NCI-H146 (cell line): Measurements from ENCODE around the gene HEPN1.
"Not testable (repeated sequence)": the region's sequence is repeated elsewhere in the genome, so short reads cannot be mapped to it uniquely, and the experiment has no call there.

Source experiments
- DNase-seq: peaks from one replicate; lab custom pipeline; 2025; lab: John Stamatoyannopoulos, UW

The HEPN1 gene

DNA sequence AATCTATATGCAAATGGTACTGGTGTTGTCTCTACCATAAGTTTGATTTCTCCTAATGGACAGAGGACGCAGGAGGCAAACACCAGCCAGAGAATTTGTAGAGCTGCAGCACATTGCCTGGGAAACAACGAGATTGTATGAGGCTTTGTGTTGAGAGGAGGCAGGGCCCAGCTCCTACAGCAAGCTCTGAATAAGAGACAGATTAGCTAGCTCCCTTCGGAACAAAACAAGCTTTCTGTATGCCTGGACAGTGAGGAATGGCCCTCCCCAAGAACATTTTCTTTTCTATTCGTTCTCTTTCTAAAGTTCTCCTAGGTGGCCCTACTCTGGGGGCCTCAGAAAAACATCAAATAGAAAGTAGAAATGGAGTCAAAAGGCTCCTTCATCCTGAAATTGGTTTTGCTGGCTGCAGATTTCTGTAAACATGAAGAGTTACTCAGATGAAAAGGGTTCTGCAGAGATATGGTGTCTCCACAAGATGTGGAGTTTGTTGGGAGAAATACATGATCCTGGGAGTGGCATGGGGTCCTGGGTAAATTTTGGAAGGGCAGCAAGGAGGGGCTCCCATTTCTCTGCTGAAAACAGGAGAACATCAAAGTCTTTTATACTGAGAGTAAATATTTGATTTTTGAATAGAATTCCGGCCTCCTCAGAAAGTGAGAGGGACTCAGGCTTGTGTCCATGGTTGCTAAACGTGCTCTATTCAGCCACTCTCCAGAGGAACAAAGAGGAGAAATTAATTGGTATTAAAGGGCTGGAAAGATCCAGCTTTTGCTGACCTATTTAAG, 23.6 kb downstream of the HEPN1 start:
- DNase-seq, result no peak

DNA sequence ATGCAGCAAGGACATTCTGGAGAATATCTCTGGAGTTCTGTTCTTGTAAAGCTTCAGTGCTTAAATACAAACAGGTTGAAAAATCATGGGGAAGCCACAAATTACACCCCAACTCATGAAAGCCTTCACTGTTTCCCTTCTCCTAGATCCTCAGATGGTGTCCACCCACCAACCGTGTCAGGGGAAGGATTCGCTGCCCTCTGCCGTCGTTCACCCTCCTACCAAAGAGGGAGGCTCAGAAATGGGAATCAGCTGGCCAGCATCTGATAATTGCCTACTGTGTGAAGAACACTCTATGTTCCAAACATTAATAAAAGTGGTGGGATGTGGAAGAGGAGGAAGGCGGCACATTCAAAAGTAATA, 24.2 kb downstream of the HEPN1 start:
- peak; percentile 9 for DNase-seq

DNA sequence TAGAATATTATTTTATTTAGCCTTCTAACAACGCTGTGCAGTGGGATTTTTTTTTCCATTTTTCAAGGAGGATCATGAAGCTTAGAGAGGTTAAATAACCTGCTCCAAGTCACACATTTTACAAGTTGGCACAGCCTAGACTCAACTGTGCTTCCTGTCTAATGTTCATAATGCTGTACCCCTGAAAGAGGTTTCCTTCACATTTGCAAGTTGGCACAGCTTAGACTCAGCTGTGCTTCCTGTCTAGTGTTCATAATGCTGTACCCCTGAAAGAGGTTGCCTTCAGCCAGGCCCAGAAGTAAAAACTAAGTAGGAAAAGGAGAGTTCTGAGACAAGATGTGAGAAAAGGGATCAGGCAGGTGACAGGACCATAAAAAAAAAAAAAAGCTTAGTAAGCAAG, 24.7 kb downstream of the HEPN1 start:
- no peak for DNase-seq

DNA sequence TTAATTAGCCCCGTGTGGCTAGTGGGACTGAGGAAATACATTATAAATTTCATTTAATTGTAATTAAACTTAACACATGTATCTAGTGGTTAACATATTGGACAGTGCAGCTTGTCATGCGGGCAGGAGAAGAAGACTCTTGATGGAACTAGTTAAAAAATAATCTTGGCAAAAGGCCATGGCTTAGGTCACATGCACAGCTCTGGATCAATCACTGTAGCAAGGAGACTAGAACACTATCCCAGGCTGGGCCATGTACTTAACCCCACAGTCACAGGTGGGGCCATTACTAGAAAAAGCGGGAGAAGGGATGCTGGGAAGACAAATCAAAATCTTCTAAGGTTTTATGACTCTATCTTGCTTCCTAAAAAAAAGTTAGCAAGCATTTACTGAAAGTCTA, 25.5 kb downstream of the HEPN1 start:
- no peak for DNase-seq

DNA sequence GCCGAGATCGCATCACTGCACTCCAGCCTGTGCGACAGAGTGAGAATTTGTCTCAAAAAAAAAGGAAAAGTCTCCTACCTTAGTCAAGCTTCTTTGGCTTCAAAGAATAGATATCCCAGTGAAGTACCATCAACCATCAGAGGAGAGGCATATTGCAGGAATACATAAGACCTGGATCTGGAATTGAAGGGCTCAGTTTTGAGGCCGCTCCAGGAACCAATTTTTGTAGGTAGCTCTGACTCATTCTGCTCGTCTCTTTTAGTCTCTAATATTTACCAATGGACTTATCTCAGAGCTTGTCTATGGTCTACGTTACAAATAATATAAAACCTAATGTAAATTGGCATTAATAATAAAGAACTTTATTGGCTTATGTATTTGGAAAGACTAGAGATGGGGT, 26.8 kb downstream of the HEPN1 start:
- DNase-seq, result no peak

DNA sequence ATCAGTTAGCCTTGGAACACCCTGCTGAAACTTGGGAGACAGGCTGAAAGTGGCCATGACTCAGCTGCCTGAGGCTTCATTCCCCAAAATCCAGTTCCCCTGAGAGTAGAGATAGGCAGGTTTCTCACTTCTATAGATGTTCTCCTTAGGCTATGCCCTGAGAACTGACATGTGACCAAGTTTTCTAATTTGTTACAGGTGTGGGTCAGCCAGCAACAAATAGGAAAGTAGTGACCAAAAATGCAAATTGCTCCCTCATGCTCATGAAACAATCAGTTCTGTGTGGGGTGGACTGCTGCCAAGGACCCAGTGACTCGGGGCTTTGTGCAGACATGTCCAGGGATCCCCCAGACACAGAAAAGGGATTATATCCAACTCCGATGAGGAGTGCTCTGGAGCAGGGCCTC, 27.7 kb downstream of the HEPN1 start:
- DNase-seq, result no peak

DNA sequence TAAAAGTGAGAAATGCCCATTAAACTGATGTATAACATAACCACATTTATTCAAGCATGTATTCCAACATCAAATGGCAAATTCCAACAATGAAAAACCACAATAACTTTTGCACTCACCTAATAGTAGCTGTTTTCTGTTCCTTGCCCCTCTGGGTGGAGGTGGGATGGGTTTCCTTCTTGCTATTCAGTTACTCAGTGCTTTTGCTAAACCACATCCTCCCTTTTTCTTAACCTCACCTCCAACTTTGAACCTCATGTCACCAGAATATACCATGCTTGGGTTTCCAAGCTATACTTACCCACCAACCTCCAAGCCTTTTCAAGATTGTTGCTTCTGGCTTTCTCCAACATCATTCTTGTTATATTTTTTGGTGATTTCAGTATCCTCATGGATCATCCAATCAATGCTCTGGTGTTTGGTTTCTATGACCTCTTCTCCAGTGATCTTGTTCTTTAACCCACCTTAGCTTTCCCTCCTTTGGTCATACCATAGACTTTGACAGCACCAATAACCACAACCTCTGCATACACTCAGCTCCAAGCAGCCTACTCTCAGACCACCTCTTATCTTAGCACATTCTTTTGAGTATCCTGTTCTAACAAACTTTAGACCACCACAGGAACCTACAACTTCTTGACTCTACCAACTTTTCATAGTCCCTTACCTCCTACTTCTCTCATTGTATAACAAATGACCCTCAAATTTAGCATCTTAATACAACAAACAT, 31.7 kb downstream of the HEPN1 start:
- DNase-seq, result no peak

DNA sequence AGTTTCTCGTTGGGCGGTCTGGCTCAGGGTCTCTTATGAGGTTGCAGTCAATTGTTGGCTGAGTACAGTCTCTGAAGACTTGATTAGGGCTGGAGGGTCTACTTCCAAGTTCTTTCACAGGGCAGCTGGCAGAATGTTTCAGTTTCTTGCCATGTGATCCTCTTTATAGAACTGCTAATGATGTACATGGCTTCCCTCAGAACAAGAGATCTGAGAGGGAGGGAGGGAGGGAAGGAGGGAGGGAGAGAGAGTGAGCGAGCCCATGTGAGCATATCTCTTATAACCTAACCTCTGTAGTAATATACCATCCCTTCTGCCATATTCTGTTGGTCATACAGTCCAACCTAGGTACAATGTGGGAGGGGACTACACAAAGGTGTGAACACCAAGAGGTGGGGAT, 32.3 kb downstream of the HEPN1 start:
- no peak for DNase-seq

DNA sequence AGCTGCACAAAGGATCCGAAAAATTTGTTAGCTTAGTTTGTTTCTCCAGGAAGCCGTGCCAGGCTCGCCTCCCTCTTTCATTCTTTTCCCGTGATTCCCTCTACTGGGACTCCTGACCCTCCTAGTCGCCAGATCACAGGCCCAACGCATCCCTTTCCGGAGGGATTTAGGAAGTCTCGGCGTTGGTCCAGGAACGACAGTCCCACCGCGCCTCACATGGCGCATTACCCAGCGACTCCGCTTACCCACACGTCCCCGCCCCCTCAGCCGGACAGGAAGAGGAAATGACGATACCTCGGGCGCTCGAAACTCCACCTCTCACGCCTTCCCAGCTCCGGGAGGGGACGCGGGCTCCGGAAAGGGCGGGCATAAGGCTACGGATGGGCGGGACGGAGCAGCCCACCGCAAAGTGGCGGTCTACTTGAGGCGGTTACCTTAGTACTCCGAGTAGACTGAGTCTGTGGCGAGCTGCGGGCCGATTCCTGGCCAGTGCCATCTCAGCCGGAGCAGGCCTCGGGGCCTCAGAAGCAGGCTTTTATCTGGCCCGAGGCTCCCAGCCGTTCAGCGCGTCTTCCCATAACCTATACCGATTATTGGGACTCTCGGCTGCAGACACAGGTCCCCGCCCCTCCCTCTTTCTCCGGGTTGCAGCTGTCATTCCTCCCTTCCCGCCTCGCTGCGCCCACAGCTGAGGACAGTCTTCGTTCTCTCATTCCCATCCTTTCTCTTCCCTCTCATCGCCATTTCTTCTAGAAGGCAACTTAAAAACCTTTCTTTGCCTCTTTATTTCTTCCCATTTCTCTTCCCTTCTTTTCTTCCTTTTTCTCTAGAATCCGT, 34.9 kb downstream of the HEPN1 start, which contains the start of gene CCDC15:
Gene CCDC15 (plus strand): TSS at position 450 of the 837 bp plus-strand sequence. CDS start 531 bp downstream, outside the sequence.
- DNase-seq, result peak; percentile 99

DNA sequence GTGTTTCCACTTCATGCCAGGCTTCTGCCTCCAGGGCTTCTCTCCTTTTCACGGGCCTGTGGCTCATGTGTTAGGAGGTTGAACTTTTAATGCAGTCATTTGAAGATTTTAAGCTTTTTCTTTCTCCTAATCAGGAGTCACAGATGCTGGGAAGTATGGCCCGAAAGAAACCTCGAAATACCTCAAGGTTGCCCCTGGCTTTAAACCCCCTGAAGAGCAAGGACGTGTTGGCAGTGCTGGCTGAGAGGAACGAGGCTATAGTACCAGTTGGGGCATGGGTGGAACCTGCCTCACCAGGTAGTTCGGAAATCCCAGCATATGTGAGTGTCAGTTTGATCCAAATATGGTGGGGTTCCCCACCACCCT, 35.5 kb downstream of the HEPN1 start:
- no peak for DNase-seq

DNA sequence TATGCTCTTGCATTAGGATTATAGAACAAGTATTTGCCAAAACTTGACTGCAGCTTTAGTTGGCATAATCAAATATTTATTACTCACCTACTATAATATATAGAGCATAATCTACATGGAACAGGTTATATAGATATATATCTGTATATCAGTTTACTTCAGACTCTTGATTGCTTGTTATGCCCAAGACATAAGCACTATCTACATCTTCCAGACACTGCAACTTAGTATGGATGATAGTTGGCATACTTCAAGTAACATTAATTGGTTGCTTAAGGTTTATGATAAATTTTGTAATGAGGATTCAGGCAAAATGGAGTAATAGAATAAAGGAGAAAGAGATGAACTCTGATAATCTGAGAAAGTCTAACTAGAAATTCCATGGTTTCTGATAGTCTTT, 36.0 kb downstream of the HEPN1 start:
- no peak for DNase-seq

DNA sequence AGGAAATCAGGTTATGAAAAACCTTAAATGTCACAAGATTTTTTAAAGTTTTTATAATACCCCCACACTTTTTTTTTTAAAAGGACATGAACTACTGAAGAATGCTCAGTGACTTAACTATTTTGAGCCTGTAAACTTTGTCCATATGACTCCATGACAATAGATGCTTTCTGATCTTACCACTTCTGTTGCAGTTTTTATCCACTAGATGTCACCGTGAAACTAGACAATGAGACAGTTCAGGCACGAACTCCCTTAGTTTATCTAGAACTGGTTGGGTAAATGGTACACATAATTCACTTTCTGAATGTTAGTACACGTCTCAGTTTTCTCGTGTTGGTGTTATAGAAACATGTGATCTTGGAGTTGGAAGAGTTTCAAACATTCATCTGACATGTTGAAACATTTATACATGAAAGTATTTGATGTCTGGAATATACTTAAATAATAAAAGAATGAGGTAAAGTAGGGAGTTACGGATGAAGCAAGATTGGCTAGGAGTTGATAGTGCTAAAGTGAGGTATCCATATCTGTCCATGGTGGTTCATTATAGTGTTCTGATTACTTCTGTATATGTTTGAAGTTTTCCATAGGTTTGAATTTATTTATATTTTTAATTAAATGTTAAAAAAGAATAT, 43.0 kb downstream of the HEPN1 start:
- DNase-seq, result peak; percentile 55

DNA sequence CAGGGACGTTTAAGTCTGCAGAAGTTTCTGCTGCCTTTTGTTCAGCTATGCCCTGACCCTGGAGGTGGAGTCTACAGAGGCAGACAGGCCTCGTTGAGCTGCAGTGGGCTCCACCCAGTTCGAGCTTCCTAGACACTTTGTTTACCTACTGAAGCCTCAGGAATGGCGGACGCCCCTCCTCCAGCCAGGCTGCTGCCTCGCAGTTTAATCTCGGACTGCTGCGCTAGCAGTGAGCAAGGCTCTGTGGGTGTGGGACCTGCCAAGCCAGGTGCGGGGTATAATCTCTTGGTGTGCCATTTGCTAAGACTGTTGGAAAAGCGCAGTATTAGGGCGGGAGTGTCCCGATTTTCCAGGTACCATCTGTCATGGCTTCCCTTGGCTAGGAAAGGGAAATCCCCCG, 49.1 kb downstream of the HEPN1 start:
- not testable (repeated sequence) for DNase-seq
